Bronchial epithelial cell (primary cell): ENCODE data around the gene UFM1. TPM values are rescaled to one million over a fixed set of nuclear protein-coding genes. Genes with fewer than 3 reads are reported as not detected.
"Not testable (repeated sequence)": the region's sequence is repeated elsewhere in the genome, so short reads cannot be mapped to it uniquely, and the experiment has no call there.

Experiments used
- DNase-seq: peaks from one replicate; pipeline ENCODE4 v3.0.0-alpha.2; 2010; ENCODE audit warnings: low read depth
- FAIRE-seq: peaks from 2 replicates; lab custom pipeline; 2011; peaks lifted over from hg19 to GRCh38; lab: Jason Lieb, UNC
- H3K27me3 ChIP-seq: 2 replicates; pipeline ENCODE4 v1.5.1; 2011; ENCODE audit warnings: low read length; ENCODE audit not compliant: control insufficient read depth, insufficient read depth
- H3K36me3 ChIP-seq: 2 replicates; pipeline ENCODE4 v1.5.1; 2011; ENCODE audit warnings: low read length; ENCODE audit not compliant: control insufficient read depth, insufficient read depth
- H3K4me3 ChIP-seq: 2 replicates; pipeline ENCODE4 v1.5.1; 2011; ENCODE audit warnings: mild to moderate bottlenecking, low read depth, low read length, control low read depth
- CTCF ChIP-seq: IDR thresholded peaks from 2 replicates; pipeline ENCODE4 v1.5.1; 2011; ENCODE audit warnings: mild to moderate bottlenecking, moderate library complexity, low read length, control low read depth, inconsistent platforms; ENCODE audit not compliant: insufficient read depth, severe bottlenecking
- total RNA-seq: library from RNA; depleted of rRNA; stranded (reverse); fragments of >200 nt; gene quantifications from 2 replicates; pipeline ENCODE4 v1.2.1, GENCODE V29; 2014

Gene UFM1
- total RNA-seq: 102 and 130 TPM in 2 replicates

GRCh38 chr13:38349390-38350113 is at the start of gene UFM1:
UFM1 (plus strand) TSS chr13:38349851; CDS start chr13:38349920, 69 bp downstream.
- H3K4me3 ChIP-seq: peak within 1 kb of the TSS; percentile 63
- DNase-seq: peak; percentile 89
- no peaks in the 10 kb centered on the region for H3K27me3 ChIP-seq
- no peaks in the 10 kb centered on the region for H3K36me3 ChIP-seq
- no peak for FAIRE-seq
- TF ChIP-seq CTCF: no peak

- Histone ChIP-seq H3K4me3 (no peak overlapping the region), H3K36me3 (no peaks in the 10 kb centered on the region), H3K27me3 (no peaks in the 10 kb centered on the region)
- FAIRE-seq (no peak), DNase-seq (no peak)
- no peak for TF ChIP-seq CTCF
Measured at GRCh38 chr13:38301236-38301635, 48.4 kb upstream of the UFM1 start.

GRCh38 chr13:38303816-38304320 is 45.8 kb upstream of the UFM1 start:
- FAIRE-seq: no peak
- Histone ChIP-seq H3K36me3 (no peaks in the 10 kb centered on the region), H3K27me3 (no peaks in the 10 kb centered on the region), H3K4me3 (no peak overlapping the region)
- DNase-seq: no peak
- TF ChIP-seq CTCF: no peak

- H3K4me3 ChIP-seq: no peak overlapping the region
- FAIRE-seq: no peak
- H3K27me3 ChIP-seq: no peaks in the 10 kb centered on the region
- no peaks in the 10 kb centered on the region for H3K36me3 ChIP-seq
- DNase-seq: peak; percentile 100
- no peak for TF ChIP-seq CTCF
Measured at GRCh38 chr13:38308736-38309135, 40.9 kb upstream of the UFM1 start.

- no peak for TF ChIP-seq CTCF
- no peak for FAIRE-seq
- H3K36me3 ChIP-seq: no peaks in the 10 kb centered on the region
- H3K27me3 ChIP-seq: no peaks in the 10 kb centered on the region
- peak; percentile 93 for DNase-seq
- H3K4me3 ChIP-seq: no peak overlapping the region
Measured at GRCh38 chr13:38309397-38309796, 40.3 kb upstream of the UFM1 start.

GRCh38 chr13:38311175-38311574 is 38.5 kb upstream of the UFM1 start:
- not testable (repeated sequence) for H3K27me3 ChIP-seq, H3K4me3 ChIP-seq, FAIRE-seq

More at GRCh38 chr13:38311175-38311574, 38.5 kb upstream of the UFM1 start:
- not testable (repeated sequence) for DNase-seq, H3K36me3 ChIP-seq
